Suprapubic skin (tissue), 4 donors: Measurements from ENCODE around the gene JAKMIP1.

Experiments used
- CTCF ChIP-seq, 2 donors: fragments of 200-600 bp in 1 of 2; fragments of 450-650 bp in 1 of 2; sonication (generic) in 1 of 2; IDR thresholded peaks; one replicate each; pipeline ENCODE4 v1.5.1; 2016 to 2019; ENCODE audit warnings: antibody characterized with exemption in 2 of 2, mild to moderate bottlenecking in 1 of 2, moderate library complexity in 1 of 2
- POLR2A ChIP-seq, 2 donors: fragments of 450-650 bp; IDR thresholded peaks; one replicate each; pipeline ENCODE4 v1.6.1; 2017; ENCODE audit warnings: antibody characterized with exemption in 2 of 2, mild to moderate bottlenecking in 2 of 2, moderate library complexity in 2 of 2
- POLR2AphosphoS5 ChIP-seq, 3 donors: sonication (generic); formaldehyde crosslinking; IDR thresholded peaks; one replicate each; pipeline ENCODE4 v1.6.1; 2017; ENCODE audit warnings: antibody characterized with exemption in 3 of 3

- TF ChIP-seq CTCF (IDR thresholded peaks at IDR 0.05) (no peak), POLR2A (IDR thresholded peaks at IDR 0.05) (no peak), POLR2AphosphoS5 (IDR thresholded peaks at IDR 0.05) (no peak)
These were observed 26.2 kb upstream of the JAKMIP1 start for GRCh38 chr4:6226506-6226905.
